ENCODE measurements around the gene TNS1.
A peak's percentile ranks its signal among the peaks of the same experiment; 100 is the strongest.

The TNS1 gene

GRCh38 chr2:217947383-217948350, 55.1 kb downstream of the TNS1 start:
- DNase-seq = peak in 38 of 56 donors; percentile 21 to 74 (median 48)

GRCh38 chr2:217946051-217946450, 56.7 kb downstream of the TNS1 start:
- DNase-seq = no peak

GRCh38 chr2:217945530-217945929, 57.3 kb downstream of the TNS1 start:
- DNase-seq = no peak

- DNase-seq = no peak
Measured at GRCh38 chr2:217944923-217945322, 57.9 kb downstream of the TNS1 start.

- no peak for DNase-seq
Measured at GRCh38 chr2:217944366-217944765, 58.4 kb downstream of the TNS1 start.

GRCh38 chr2:217943446-217944321, 59.1 kb downstream of the TNS1 start:
- DNase-seq = peak in 52 of 56 donors; percentile 32 to 90 (median 72)

- peak in 45 of 56 donors; percentile 19 to 87 (median 62) for DNase-seq
Measured at GRCh38 chr2:217942731-217943335, 60.0 kb downstream of the TNS1 start.

GRCh38 chr2:217941886-217942728, 60.7 kb downstream of the TNS1 start:
- peak in 3 of 56 donors; percentile 46 to 50 (median 46) for DNase-seq

- DNase-seq = no peak
Measured at GRCh38 chr2:217941339-217941738, 61.5 kb downstream of the TNS1 start.

- DNase-seq = no peak
Measured at GRCh38 chr2:217940261-217941220, 62.3 kb downstream of the TNS1 start.

- DNase-seq = no peak
Measured at GRCh38 chr2:217939629-217940245, 63.1 kb downstream of the TNS1 start.

- no peak for DNase-seq
Measured at GRCh38 chr2:217939220-217939619, 63.6 kb downstream of the TNS1 start.

GRCh38 chr2:217938036-217938435, 64.8 kb downstream of the TNS1 start:
- DNase-seq = no peak

- no peak for DNase-seq
Measured at GRCh38 chr2:217937446-217937845, 65.3 kb downstream of the TNS1 start.

GRCh38 chr2:217936952-217937351, 65.8 kb downstream of the TNS1 start:
- DNase-seq = peak in 2 of 56 donors; percentile 17 to 24

GRCh38 chr2:217935901-217936684, 66.7 kb downstream of the TNS1 start:
- DNase-seq = no peak

- no peak for DNase-seq
Measured at GRCh38 chr2:217935235-217935879, 67.4 kb downstream of the TNS1 start.
